Measurements from ENCODE around the gene MKX. TPM values are rescaled to one million over a fixed set of nuclear protein-coding genes. Genes with fewer than 3 reads are reported as not detected.
"Not testable (repeated sequence)": the region's sequence is repeated elsewhere in the genome, so short reads cannot be mapped to it uniquely, and the experiment has no call there.

MKX gene
- polyA plus RNA-seq, 1 experiment, result 0.76 TPM

- no peak overlapping the region for H3K27ac ChIP-seq (ENCODE audit: low read depth, low read length)
- POLR2A ChIA-PET, result no interaction called here
- no peak for DNase-seq (ENCODE audit: low read depth, low spot score)
- TF ChIP-seq, protein P1, sequence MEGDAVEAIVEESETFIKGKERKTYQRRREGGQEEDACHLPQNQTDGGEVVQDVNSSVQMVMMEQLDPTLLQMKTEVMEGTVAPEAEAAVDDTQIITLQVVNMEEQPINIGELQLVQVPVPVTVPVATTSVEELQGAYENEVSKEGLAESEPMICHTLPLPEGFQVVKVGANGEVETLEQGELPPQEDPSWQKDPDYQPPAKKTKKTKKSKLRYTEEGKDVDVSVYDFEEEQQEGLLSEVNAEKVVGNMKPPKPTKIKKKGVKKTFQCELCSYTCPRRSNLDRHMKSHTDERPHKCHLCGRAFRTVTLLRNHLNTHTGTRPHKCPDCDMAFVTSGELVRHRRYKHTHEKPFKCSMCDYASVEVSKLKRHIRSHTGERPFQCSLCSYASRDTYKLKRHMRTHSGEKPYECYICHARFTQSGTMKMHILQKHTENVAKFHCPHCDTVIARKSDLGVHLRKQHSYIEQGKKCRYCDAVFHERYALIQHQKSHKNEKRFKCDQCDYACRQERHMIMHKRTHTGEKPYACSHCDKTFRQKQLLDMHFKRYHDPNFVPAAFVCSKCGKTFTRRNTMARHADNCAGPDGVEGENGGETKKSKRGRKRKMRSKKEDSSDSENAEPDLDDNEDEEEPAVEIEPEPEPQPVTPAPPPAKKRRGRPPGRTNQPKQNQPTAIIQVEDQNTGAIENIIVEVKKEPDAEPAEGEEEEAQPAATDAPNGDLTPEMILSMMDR (IDR thresholded peaks at IDR 0.05; ENCODE audit: low read depth, low read length), result no peak
- no peaks in the 10 kb centered on the region for H3K27me3 ChIP-seq (ENCODE audit: control insufficient read depth, insufficient read depth, low read length)
- no peak overlapping the region for H3K4me3 ChIP-seq (ENCODE audit: low read depth, low read length)
- no peaks in the 10 kb centered on the region for H3K9me3 ChIP-seq (ENCODE audit: control insufficient read depth, insufficient read depth, low read length)
- CTCF ChIA-PET, result interaction anchor here (0.6 to 1.3 kb wide), 4 partner anchors 10 to 487 kb away, joined by 3 read pairs; no protein-coding TSS in a partner anchor
These were observed 59.9 kb downstream of the MKX start for GRCh38 chr10:27685681-27686080.

DNA sequence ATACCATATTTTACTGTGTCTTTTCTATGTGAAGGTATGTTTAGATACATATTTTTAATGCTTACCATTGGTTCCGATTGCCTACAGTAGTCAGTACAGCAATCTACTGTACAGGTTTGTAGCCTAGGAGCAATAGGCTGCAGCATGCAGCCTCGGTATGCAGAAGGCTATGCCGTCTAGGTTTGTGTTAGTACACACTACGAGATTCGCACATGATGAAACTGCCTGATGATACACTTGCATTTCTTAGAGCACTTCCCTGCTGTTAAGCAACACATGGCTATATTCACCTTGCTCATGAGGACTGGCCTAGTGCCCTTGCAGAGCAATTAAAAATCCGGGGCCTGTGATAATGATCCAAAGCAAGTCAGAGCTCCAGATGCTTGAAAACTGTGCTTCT, 62.4 kb downstream of the MKX start:
- Histone ChIP-seq H3K9me3 (ENCODE audit: control insufficient read depth, insufficient read depth, low read length) (no peaks in the 10 kb centered on the region), H3K27me3 (ENCODE audit: control insufficient read depth, insufficient read depth, low read length) (no peaks in the 10 kb centered on the region), H3K27ac (ENCODE audit: low read depth, low read length) (no peak overlapping the region), H3K4me3 (ENCODE audit: low read depth, low read length) (no peak overlapping the region)
- no peak for DNase-seq (ENCODE audit: low read depth, low spot score)
- TF ChIP-seq, protein P1 (IDR thresholded peaks at IDR 0.05; ENCODE audit: low read depth, low read length), result no peak
- CTCF ChIA-PET, result no interaction called here
- POLR2A ChIA-PET, result no interaction called here

DNA sequence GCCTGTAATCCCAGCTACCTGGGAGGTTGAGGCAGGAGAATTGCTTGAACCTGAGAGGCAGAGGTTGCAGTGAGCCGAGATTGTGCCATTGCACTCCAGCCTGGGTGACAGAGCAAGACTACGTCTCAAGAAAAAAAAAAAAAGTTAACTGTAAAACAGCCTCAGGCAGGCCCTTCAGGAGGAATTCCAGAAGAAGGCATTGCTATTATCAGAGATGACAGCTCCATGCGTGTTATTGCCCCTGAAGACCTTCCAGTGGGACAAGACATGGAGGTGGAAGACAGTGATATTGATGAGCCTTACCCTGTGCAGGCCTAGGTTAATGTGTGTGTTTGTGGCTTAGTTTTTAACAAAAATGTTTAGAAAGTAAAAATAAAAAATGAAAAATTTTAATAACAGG, 63.8 kb downstream of the MKX start:
- H3K27ac ChIP-seq (ENCODE audit: low read depth, low read length); DNase-seq (ENCODE audit: low read depth, low spot score); H3K27me3 ChIP-seq (ENCODE audit: control insufficient read depth, insufficient read depth, low read length); CTCF ChIA-PET; H3K9me3 ChIP-seq (ENCODE audit: control insufficient read depth, insufficient read depth, low read length); H3K4me3 ChIP-seq (ENCODE audit: low read depth, low read length): not testable (repeated sequence)
- POLR2A ChIA-PET, result interaction anchor here (0.9 kb wide), 1 partner anchor 36 kb away, joined by 3 read pairs; no protein-coding TSS in a partner anchor

- TF ChIP-seq, protein P1 (IDR thresholded peaks at IDR 0.05; ENCODE audit: low read depth, low read length), result no peak
- POLR2A ChIA-PET, result no interaction called here
- Histone ChIP-seq H3K9me3 (ENCODE audit: control insufficient read depth, insufficient read depth, low read length) (no peaks in the 10 kb centered on the region), H3K4me3 (ENCODE audit: low read depth, low read length) (no peak overlapping the region), H3K27me3 (ENCODE audit: control insufficient read depth, insufficient read depth, low read length) (no peaks in the 10 kb centered on the region), H3K27ac (ENCODE audit: low read depth, low read length) (no peak overlapping the region)
- CTCF ChIA-PET, result interaction anchor here (1.3 kb wide), 1 partner anchor 15 kb away, joined by 6 read pairs; no protein-coding TSS in a partner anchor
- no peak for DNase-seq (ENCODE audit: low read depth, low spot score)
These were observed 64.7 kb downstream of the MKX start for GRCh38 chr10:27680691-27681605.

DNA sequence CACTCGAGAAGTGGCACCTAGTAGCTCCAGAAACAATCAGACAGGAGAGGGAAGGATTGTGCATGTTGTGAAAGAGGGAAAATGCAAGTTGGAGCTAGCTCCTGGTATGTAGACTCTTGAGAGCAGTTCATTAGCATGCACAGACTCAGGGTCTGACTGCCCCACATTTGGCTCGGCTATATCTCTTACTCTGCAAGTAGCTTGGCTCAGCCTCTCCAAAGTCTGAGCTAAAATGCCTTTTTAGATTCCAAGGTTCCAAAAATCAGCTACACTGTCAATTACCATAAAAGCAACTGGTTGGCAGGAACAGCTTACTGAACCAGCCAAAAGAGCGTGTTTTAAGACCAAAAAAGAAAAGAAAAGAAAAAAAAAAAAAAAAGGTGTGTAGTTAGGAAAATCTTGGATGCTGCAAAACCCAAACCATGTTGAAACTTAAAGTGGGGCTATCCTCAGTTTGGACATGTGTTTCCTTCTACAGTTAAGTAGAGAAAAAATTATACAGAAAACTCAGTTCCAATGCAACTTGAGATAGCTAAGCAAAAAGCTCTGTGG, 65.5 kb downstream of the MKX start:
- TF ChIP-seq, protein P1 (IDR thresholded peaks at IDR 0.05; ENCODE audit: low read depth, low read length), result no peak
- Histone ChIP-seq H3K27ac (ENCODE audit: low read depth, low read length) (no peak overlapping the region), H3K4me3 (ENCODE audit: low read depth, low read length) (no peak overlapping the region), H3K27me3 (ENCODE audit: control insufficient read depth, insufficient read depth, low read length) (no peaks in the 10 kb centered on the region), H3K9me3 (ENCODE audit: control insufficient read depth, insufficient read depth, low read length) (no peaks in the 10 kb centered on the region)
- no peak for DNase-seq (ENCODE audit: low read depth, low spot score)
- CTCF ChIA-PET, result interaction anchor here (1.0 to 1.3 kb wide), 2 partner anchors 14 to 43 kb away, joined by 3 to 6 read pairs; no protein-coding TSS in a partner anchor
- POLR2A ChIA-PET, result no interaction called here

Data from AG04450 (cell line).